Lower leg skin (tissue), 3 donors: Measurements from ENCODE around the gene RPS27.

Experiments used
- CTCF ChIP-seq, 3 donors: fragments of 450-650 bp; IDR thresholded peaks; one replicate each; pipeline ENCODE4 v1.5.1; 2016; ENCODE audit warnings: antibody characterized with exemption in 3 of 3, mild to moderate bottlenecking in 3 of 3, moderate library complexity in 2 of 3
- POLR2A ChIP-seq, 2 donors: fragments of 450-650 bp; IDR thresholded peaks; one replicate each; pipeline ENCODE4 v1.6.1; 2016 to 2017; ENCODE audit warnings: antibody characterized with exemption in 2 of 2, mild to moderate bottlenecking in 1 of 2, moderate library complexity in 1 of 2

- TF ChIP-seq POLR2A (IDR thresholded peaks at IDR 0.05): no peak
- no peak for TF ChIP-seq CTCF (IDR thresholded peaks at IDR 0.05)
These were observed 22.2 kb upstream of the RPS27 start for GRCh38 chr1:153968408-153968807.
